Stimulated activated naive CD8-positive, alpha-beta T cell treated with anti-CD3 and anti-CD28 coated beads, Interleukin-15, Interleukin-2, amounts not matched to agents 100 ng/mL and 50 ng/mL, for 24 hours (primary cell): ENCODE results near the gene TCF7L2.
"Not testable (repeated sequence)": the region's sequence is repeated elsewhere in the genome, so short reads cannot be mapped to it uniquely, and the experiment has no call there.

ENCODE experiments used
- H3K27ac Mint-ChIP-seq: one replicate; pipeline ENCODE4 v1.8.0; 2021; ENCODE audit warnings: mild to moderate bottlenecking, mixed read lengths
- H3K27me3 Mint-ChIP-seq: one replicate; pipeline ENCODE4 v1.8.0; 2021; ENCODE audit warnings: mixed read lengths
- H3K36me3 Mint-ChIP-seq: one replicate; pipeline ENCODE4 v1.8.0; 2021; ENCODE audit warnings: low read depth, mixed read lengths
- H3K4me1 Mint-ChIP-seq: one replicate; pipeline ENCODE4 v1.8.0; 2021; ENCODE audit warnings: low read depth, mixed read lengths
- H3K4me3 Mint-ChIP-seq: one replicate; pipeline ENCODE4 v1.8.0; 2021; ENCODE audit warnings: mild to moderate bottlenecking, mixed read lengths
- H3K9me3 Mint-ChIP-seq: one replicate; pipeline ENCODE4 v1.8.0; 2021; ENCODE audit warnings: mixed read lengths

Gene TCF7L2

DNA sequence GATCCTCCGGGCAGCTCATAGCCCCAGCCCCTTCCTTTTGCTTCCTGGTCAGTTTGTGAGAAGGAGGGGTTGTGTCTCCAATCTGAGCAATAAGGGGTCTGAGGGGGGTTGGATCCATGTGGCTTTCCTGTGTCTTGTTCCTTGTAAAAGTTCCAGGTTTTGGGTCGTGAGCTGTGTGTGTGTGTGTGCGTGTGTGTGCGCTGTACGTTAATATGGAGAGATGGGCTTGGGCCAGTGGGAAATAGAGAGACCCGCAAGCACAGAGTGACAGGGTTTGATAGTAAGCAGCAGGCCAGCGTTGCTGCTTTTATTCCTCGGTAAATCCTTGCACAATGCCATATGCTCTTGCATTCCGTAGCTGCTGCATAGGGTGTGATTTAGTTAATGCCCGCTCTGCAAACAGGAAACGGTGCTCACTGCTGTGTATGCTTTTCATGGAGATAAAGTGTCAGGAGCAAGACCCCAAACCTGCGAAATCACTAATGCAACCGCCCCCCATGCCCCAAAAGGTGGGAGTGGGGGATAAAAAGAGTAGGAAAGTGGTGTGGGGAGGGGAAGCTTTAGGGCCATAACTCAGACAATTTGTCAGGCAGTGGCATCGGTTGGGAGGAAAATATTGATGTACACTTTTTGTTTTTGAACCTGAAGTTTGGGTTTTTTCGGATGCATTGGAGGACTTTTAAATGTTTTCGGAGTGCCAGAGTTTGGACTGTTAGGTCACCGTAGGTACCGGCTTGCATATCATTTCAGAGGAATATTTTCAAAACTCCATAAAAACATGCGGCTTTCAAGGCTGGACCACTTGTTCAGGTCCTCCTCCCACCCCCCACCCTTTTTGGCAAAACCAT lies 108.7 kb downstream of the TCF7L2 start:
- no peak overlapping the region for H3K27ac Mint-ChIP-seq
- no peak overlapping the region for H3K4me3 Mint-ChIP-seq
- H3K9me3 Mint-ChIP-seq, result no peaks in the 10 kb centered on the region
- no peaks in the 10 kb centered on the region for H3K4me1 Mint-ChIP-seq
- H3K27me3 Mint-ChIP-seq, result no peaks in the 10 kb centered on the region
- H3K36me3 Mint-ChIP-seq, result no peaks in the 10 kb centered on the region

DNA sequence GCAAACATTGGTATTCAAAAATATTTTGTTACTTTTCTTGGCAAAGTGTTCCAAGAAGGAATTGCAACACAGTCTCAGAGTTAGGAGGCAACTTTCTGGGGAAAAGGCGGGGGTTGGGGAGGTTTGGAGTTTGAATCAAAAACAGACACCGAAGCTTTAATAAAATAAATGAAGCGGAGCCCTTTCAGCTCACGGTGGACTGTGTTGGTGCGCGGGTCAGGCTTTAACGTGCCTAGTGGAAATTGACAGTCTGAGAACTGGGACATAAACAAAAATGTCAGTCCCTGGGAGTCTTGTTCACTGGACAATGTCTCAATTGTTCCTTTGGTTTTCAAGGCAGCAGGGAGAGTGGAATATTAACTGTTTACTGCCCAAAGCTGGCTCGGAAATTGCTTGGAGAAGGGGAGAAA lies 109.3 kb downstream of the TCF7L2 start:
- H3K36me3 Mint-ChIP-seq, result no peaks in the 10 kb centered on the region
- H3K9me3 Mint-ChIP-seq, result no peaks in the 10 kb centered on the region
- H3K4me3 Mint-ChIP-seq, result no peak overlapping the region
- no peaks in the 10 kb centered on the region for H3K4me1 Mint-ChIP-seq
- no peaks in the 10 kb centered on the region for H3K27me3 Mint-ChIP-seq
- H3K27ac Mint-ChIP-seq, result no peak overlapping the region

GRCh38 chr10:113060201-113061053 lies 110.4 kb downstream of the TCF7L2 start:
- Mint-ChIP-seq H3K9me3 (no peaks in the 10 kb centered on the region), H3K4me1 (no peaks in the 10 kb centered on the region), H3K27me3 (no peaks in the 10 kb centered on the region), H3K36me3 (no peaks in the 10 kb centered on the region), H3K4me3 (no peak overlapping the region), H3K27ac (no peak overlapping the region)

DNA sequence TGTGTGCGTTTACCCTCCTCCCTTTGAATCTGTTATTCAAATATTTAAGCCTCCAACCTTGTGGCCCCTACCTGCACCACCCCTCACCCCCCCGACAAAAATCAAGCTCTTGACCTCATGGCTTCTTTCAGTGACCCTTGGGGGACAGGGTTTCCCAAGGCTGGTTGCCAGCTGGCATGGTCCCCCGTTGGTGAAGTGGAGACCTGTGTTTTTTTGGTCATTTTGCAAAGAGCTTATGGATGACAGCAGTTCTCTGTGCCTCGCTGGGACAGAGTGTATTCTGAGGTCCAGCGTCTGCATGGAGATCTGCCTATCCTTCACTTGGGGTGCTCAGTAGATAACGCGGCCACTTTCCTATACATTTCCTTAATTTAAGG lies 111.0 kb downstream of the TCF7L2 start:
- H3K27me3 Mint-ChIP-seq, result no peaks in the 10 kb centered on the region
- H3K9me3 Mint-ChIP-seq, result no peaks in the 10 kb centered on the region
- H3K4me1 Mint-ChIP-seq, result no peaks in the 10 kb centered on the region
- H3K27ac Mint-ChIP-seq, result no peak overlapping the region
- no peak overlapping the region for H3K4me3 Mint-ChIP-seq
- no peaks in the 10 kb centered on the region for H3K36me3 Mint-ChIP-seq

DNA sequence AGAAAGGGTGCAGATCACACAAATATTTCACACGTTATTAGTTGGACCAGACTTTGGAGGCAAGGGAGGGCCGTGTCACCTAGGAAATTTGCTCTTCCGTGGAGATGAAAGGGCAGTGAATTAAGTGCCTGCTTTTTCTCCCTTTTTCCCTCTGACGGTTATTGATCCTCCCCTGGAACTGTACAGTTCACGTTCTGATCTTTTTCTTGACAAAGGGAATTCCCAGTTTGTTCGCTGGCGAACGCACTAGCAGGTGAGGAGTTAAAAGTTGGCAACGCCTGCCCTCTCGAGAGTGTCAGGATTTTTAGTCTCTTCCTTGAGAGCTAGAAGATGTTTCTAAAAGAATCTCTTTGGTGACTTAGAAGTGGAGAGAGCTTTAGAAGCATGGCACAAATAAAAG lies 111.5 kb downstream of the TCF7L2 start:
- Mint-ChIP-seq H3K4me1 (no peaks in the 10 kb centered on the region), H3K27me3 (no peaks in the 10 kb centered on the region), H3K27ac (no peak overlapping the region), H3K4me3 (no peak overlapping the region), H3K9me3 (no peaks in the 10 kb centered on the region), H3K36me3 (no peaks in the 10 kb centered on the region)

- no peaks in the 10 kb centered on the region for H3K36me3 Mint-ChIP-seq
- no peaks in the 10 kb centered on the region for H3K27me3 Mint-ChIP-seq
- no peak overlapping the region for H3K27ac Mint-ChIP-seq
- no peak overlapping the region for H3K4me3 Mint-ChIP-seq
- no peaks in the 10 kb centered on the region for H3K9me3 Mint-ChIP-seq
- no peaks in the 10 kb centered on the region for H3K4me1 Mint-ChIP-seq
Observed at GRCh38 chr10:113063043-113063967, 113.3 kb downstream of the TCF7L2 start.

DNA sequence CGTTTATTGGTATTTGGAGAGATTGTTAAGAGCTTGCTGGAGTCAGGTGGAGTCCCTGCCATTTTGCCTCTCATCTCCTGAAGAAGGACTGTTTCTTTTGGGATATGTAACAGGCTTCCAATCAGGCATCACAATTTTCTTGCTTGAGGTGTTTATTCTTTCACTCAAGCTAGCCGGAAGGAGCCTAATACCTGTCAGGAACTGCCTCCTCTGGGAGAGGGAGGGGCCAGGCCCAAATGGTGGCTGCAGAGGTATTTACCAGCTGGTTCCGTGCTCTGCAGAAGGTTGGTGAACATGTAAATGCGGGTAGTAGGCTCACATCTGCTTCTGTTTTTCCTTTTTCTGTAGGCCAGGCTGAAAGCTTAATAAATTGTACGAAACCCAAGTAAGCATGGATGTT lies 114.0 kb downstream of the TCF7L2 start:
- no peaks in the 10 kb centered on the region for H3K9me3 Mint-ChIP-seq
- no peaks in the 10 kb centered on the region for H3K4me1 Mint-ChIP-seq
- no peak overlapping the region for H3K27ac Mint-ChIP-seq
- H3K27me3 Mint-ChIP-seq, result no peaks in the 10 kb centered on the region
- no peak overlapping the region for H3K4me3 Mint-ChIP-seq
- no peaks in the 10 kb centered on the region for H3K36me3 Mint-ChIP-seq

DNA sequence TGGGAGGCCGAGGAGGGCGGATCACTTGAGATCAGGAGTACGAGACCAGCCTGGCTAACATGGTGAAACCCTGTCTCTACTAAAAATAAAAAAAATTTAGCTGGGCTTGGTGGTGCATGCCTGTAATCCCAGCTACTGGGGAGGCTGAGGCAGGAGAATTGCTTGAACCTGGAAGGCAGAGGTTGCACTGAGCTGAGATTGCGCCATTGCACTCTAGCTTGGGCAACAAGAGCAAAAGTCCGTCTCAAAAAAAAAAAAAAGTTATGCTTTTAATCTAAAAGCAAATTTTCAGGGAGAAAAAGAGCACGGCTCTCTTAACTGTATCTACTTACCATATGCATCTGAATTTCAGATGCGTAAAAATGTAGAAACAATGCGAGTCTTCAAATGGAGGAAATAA lies 116.1 kb downstream of the TCF7L2 start:
- H3K4me1 Mint-ChIP-seq, H3K36me3 Mint-ChIP-seq, H3K27ac Mint-ChIP-seq, H3K9me3 Mint-ChIP-seq, H3K27me3 Mint-ChIP-seq, H3K4me3 Mint-ChIP-seq: not testable (repeated sequence)

DNA sequence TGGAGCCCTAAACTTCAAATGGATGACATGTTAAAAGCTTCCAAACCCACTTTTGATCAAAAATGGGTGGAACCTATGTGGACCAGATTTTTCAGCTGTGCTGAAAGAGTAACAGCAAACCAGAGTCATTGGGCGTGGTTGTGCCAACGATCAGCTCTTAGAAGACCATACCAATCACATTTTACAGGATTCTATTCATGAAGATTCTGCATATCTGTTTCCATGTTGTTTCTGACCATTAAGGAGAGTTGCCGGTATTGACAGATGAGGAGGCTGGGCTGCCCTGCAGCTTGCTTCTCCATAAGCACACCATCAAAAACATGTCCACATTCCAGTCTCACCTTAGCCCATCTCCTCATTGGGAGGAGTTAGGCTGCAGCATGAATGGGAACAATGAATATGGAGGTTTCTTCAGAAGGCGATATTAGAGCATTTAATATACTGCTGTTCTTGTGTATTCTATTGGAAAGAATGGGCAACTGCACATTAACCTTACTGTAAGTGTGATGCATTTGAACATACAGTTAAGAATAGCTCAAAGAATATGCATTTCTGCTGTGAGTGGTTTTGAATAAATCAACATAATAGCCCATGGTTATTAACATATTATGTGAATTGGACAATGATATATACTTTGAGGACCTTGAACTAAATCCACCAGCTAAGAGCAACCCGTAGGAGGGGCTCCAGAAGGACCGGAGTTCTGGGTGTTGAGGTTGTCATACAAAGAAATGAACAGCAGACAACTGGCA lies 116.7 kb downstream of the TCF7L2 start:
- Mint-ChIP-seq H3K4me1 (no peaks in the 10 kb centered on the region), H3K27ac (no peak overlapping the region), H3K4me3 (no peak overlapping the region), H3K9me3 (no peaks in the 10 kb centered on the region), H3K27me3 (no peaks in the 10 kb centered on the region), H3K36me3 (no peaks in the 10 kb centered on the region)

- H3K4me3 Mint-ChIP-seq, result no peak overlapping the region
- H3K27me3 Mint-ChIP-seq, result no peaks in the 10 kb centered on the region
- no peaks in the 10 kb centered on the region for H3K9me3 Mint-ChIP-seq
- no peaks in the 10 kb centered on the region for H3K4me1 Mint-ChIP-seq
- no peak overlapping the region for H3K27ac Mint-ChIP-seq
- no peaks in the 10 kb centered on the region for H3K36me3 Mint-ChIP-seq
Observed at GRCh38 chr10:113067501-113067900, 117.5 kb downstream of the TCF7L2 start.

GRCh38 chr10:113068178-113068890 lies 118.3 kb downstream of the TCF7L2 start:
- Mint-ChIP-seq H3K4me3 (no peak overlapping the region), H3K4me1 (no peaks in the 10 kb centered on the region), H3K9me3 (no peaks in the 10 kb centered on the region), H3K36me3 (no peaks in the 10 kb centered on the region), H3K27ac (no peak overlapping the region), H3K27me3 (no peaks in the 10 kb centered on the region)

DNA sequence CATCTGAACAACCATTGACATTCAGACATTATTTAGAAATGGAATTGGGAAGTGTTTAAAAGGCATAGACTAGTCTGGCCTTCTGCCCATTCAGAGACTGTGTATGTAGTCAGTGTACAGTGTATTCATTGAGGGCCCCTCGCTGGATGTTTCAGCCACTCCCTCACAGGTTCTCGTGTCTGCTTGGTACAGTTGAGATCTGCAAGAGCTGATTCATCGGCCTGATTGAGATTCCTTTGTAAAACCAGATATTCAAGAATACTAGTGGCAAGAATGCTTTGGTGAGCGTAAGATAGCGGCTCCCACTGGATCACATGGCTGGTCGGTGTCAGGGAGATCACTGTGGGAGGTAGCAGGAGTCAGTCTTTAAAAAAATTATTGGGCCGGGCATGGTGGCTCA lies 119.5 kb downstream of the TCF7L2 start:
- Mint-ChIP-seq H3K4me1 (no peaks in the 10 kb centered on the region), H3K9me3 (no peaks in the 10 kb centered on the region), H3K36me3 (no peaks in the 10 kb centered on the region), H3K4me3 (no peak overlapping the region), H3K27ac (no peak overlapping the region), H3K27me3 (no peaks in the 10 kb centered on the region)

DNA sequence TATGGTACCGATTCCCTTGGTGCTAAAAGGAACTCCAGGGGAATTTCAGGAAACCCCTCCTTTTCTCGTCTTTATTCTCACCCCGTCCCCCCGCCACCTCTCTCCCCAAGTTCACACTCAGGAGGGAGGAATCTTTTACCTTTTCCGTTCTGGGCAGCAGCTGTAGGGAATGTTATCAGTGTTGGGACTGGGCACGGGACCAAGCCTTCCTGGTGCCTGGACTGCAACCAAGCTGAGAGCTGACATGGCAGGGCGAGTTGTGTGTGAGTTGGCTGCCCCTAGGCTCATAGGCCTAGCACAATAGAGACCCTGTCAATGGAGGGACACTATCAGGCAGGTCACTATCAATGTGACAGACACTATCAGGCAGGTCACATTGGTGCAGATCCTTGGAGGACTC lies 121.4 kb downstream of the TCF7L2 start:
- Mint-ChIP-seq H3K4me1 (no peaks in the 10 kb centered on the region), H3K27ac (no peak overlapping the region), H3K9me3 (no peaks in the 10 kb centered on the region), H3K36me3 (no peaks in the 10 kb centered on the region), H3K27me3 (no peaks in the 10 kb centered on the region), H3K4me3 (no peak overlapping the region)
